ENCODE data around the gene SPRR4.

DNA sequence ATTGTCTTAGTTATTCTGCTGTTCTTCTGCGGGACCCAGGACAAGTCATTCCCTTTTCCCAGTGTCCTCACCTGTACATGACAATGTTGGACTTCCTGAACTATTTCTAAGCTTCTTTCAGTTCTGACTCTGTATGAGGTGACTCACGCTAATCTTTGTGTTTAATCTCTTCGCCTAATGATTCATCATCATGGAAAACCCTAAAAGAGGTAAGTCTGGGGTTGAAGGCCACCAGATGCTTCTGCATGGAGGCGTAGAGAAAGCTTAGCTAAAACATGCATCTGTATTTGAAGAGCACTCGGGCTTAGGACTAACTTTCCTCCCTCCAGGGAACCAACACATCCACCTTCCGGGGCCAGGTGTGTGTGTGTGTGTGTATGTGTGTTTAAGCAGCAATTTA lies 16.0 kb upstream of the SPRR4 start:
- no peak for TF ChIP-seq POLR2A (IDR thresholded peaks at IDR 0.05)
- TF ChIP-seq CTCF (IDR thresholded peaks at IDR 0.05): no peak

Data from uterus (tissue), 2 donors.